NB4 (cell line): Measurements from ENCODE around the gene SUPT20H.

Experiments
- CTCF ChIP-seq: IDR thresholded peaks from one replicate; pipeline ENCODE4 v1.5.1; 2012; ENCODE audit warnings: low read depth, low read length
- MAX ChIP-seq: IDR thresholded peaks from 2 replicates; pipeline ENCODE4 v1.6.1; 2011; ENCODE audit warnings: low read depth, low read length
- MYC ChIP-seq: IDR thresholded peaks from 2 replicates; pipeline ENCODE4 v1.6.1; 2011; ENCODE audit warnings: low read depth, low read length
- POLR2A ChIP-seq: IDR thresholded peaks from 2 replicates; pipeline ENCODE4 v1.6.1; 2011; ENCODE audit warnings: mild to moderate bottlenecking; ENCODE audit not compliant: insufficient read length; ENCODE audit errors: extremely low read depth

GRCh38 chr13:37087486-37087885, 28.0 kb upstream of the SUPT20H start:
- no peak for TF ChIP-seq MAX
- no peak for TF ChIP-seq CTCF
- no peak for TF ChIP-seq POLR2A
- no peak for TF ChIP-seq MYC
